Measurements from ENCODE around the gene PDZK1IP1. TPM values are rescaled to one million over a fixed set of nuclear protein-coding genes. Genes with fewer than 3 reads are reported as not detected.
"Not testable (repeated sequence)": the region's sequence is repeated elsewhere in the genome, so short reads cannot be mapped to it uniquely, and the experiment has no call there.

The PDZK1IP1 gene
- total RNA-seq, 1 donor = 0.43 TPM

- no peak overlapping the region for H3K4me3 ChIP-seq (ENCODE audit: low read depth, low read length)
- TF ChIP-seq CTCF (IDR thresholded peaks at IDR 0.05; ENCODE audit: insufficient read depth, low read depth, low read length) = no peak
- DNase-seq (ENCODE audit: low read depth) = no peak
Measured at GRCh38 chr1:47209091-47209490, 19.3 kb upstream of the PDZK1IP1 start.

GRCh38 chr1:47208374-47208850 lies 18.6 kb upstream of the PDZK1IP1 start:
- no peak overlapping the region for H3K4me3 ChIP-seq (ENCODE audit: low read depth, low read length)
- no peak for TF ChIP-seq CTCF (IDR thresholded peaks at IDR 0.05; ENCODE audit: insufficient read depth, low read depth, low read length)
- no peak for DNase-seq (ENCODE audit: low read depth)

- no peak for TF ChIP-seq CTCF (IDR thresholded peaks at IDR 0.05; ENCODE audit: insufficient read depth, low read depth, low read length)
- no peak overlapping the region for H3K4me3 ChIP-seq (ENCODE audit: low read depth, low read length)
- no peak for DNase-seq (ENCODE audit: low read depth)
Measured at GRCh38 chr1:47207803-47208373, 18.1 kb upstream of the PDZK1IP1 start.

GRCh38 chr1:47205918-47206317 lies 16.1 kb upstream of the PDZK1IP1 start:
- TF ChIP-seq CTCF (IDR thresholded peaks at IDR 0.05; ENCODE audit: insufficient read depth, low read depth, low read length) = no peak
- no peak for DNase-seq (ENCODE audit: low read depth)
- H3K4me3 ChIP-seq (ENCODE audit: low read depth, low read length) = no peak overlapping the region

GRCh38 chr1:47203504-47203903 lies 13.7 kb upstream of the PDZK1IP1 start:
- not testable (repeated sequence) for H3K4me3 ChIP-seq (ENCODE audit: low read depth, low read length); DNase-seq (ENCODE audit: low read depth)

GRCh38 chr1:47201179-47201578 lies 11.3 kb upstream of the PDZK1IP1 start:
- TF ChIP-seq CTCF (IDR thresholded peaks at IDR 0.05; ENCODE audit: insufficient read depth, low read depth, low read length) = no peak
- no peak overlapping the region for H3K4me3 ChIP-seq (ENCODE audit: low read depth, low read length)
- no peak for DNase-seq (ENCODE audit: low read depth)

GRCh38 chr1:47198214-47198613 lies 8.4 kb upstream of the PDZK1IP1 start:
- no peak for TF ChIP-seq CTCF (IDR thresholded peaks at IDR 0.05; ENCODE audit: insufficient read depth, low read depth, low read length)
- DNase-seq (ENCODE audit: low read depth) = no peak
- no peak overlapping the region for H3K4me3 ChIP-seq (ENCODE audit: low read depth, low read length)
